ENCODE results near the gene TACSTD2.

TACSTD2 gene

DNA sequence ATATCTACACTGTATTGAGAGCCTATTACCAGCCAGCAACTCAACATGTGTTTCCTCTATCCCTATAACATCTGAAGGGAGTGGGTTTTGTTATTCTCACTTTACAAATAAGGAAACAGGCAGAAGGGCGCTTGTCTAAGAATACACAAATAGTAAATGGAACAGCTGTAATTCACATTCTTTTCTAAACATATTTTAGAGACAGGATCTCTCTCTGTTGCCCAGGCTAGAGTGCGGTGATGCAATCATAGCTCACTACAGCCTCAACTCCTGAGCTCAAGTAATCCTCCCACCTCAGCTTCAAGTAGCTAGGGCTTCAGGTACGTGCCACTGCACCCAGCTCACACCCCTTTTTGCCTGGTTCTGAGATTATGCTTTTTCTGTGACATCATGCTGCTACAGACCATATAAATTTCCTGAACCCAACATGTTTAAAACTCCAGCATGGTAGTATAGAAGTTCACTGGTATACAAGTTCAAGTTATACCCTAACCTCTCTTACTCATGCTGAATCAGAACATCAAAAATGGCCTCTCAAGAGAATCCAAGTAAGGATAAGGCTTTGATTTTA lies 8.6 kb upstream of the TACSTD2 start:
- no peak for TF ChIP-seq POLR2AphosphoS5 (IDR thresholded peaks at IDR 0.05; ENCODE audit: low read depth, low read length)
- no peak for TF ChIP-seq FOXP2 (optimal IDR thresholded peaks at IDR 0.05; ENCODE audit: borderline replicate concordance, extremely low read depth, extremely low read length, insufficient read depth)
- TF ChIP-seq REST (IDR thresholded peaks at IDR 0.05; ENCODE audit: insufficient read depth in 1 of 2, low read depth in 2 of 2, low read length in 2 of 2): no peak
- TF ChIP-seq SIN3A (IDR thresholded peaks at IDR 0.05; ENCODE audit: borderline replicate concordance, insufficient read depth, low read length): no peak
- no peak for TF ChIP-seq TAF1 (IDR thresholded peaks at IDR 0.05; ENCODE audit: borderline replicate concordance, insufficient read depth, low read length)

DNA sequence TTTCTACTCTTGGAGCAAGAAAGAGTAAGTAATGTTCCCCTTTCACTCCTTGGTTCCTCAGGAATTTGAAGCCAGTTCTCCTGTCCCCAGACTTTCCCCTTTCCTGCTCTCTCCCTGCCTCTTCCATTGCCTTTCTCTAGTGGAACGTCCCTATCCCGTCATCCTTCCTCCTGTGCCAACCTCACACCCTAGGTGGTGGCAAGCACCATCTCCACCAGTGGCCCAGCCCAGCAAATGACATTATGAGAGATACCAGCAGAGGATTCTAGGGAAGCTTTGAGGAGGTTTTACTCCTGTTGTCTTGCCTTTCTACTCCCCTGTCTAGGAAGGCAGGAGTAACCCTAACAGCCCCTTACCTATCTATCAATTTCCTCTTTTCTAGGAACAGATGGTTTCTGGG lies 8.1 kb upstream of the TACSTD2 start:
- TF ChIP-seq SIN3A (IDR thresholded peaks at IDR 0.05; ENCODE audit: borderline replicate concordance, insufficient read depth, low read length): no peak
- no peak for TF ChIP-seq TAF1 (IDR thresholded peaks at IDR 0.05; ENCODE audit: borderline replicate concordance, insufficient read depth, low read length)
- no peak for TF ChIP-seq FOXP2 (optimal IDR thresholded peaks at IDR 0.05; ENCODE audit: borderline replicate concordance, extremely low read depth, extremely low read length, insufficient read depth)
- no peak for TF ChIP-seq POLR2AphosphoS5 (IDR thresholded peaks at IDR 0.05; ENCODE audit: low read depth, low read length)
- TF ChIP-seq REST (IDR thresholded peaks at IDR 0.05; ENCODE audit: insufficient read depth in 1 of 2, low read depth in 2 of 2, low read length in 2 of 2): no peak

DNA sequence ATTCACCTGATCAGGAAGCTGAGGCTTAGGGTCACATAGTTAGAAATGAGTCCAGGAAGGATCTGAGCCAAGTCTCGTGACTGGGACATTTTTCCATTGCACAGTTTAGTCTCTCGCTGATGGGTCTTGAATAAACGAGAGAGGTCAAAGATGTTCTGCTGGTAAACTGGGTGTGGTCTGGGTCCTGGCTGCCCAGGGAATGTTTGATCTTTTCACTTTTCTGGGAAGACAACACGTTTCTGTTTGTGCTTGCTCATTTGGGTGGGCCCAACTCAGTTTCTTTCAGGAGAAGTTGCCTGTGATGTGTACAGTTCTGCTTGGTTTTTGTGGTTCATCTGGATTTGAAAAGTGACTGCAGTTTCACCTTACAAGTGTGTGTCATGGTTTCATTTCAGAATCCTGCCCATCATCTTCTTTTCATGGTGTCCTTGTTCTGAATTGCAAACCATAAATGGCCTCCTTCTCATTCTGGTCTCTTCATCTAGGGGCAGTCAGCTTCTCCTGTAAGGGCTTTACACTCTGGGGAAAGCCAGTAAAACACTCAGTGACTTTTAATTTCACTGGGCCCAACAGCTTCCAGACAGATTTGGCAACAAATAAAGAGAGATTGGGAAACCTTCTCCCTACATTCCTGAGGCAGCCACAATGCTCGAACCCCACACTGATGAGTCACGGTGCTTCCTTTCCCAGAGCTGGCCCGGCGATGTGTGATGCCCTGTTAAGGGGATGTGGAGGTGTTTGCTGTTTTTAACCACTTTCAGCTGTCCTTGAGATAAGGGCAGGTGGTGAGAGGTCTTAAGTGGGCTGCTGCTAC lies 7.2 kb upstream of the TACSTD2 start:
- no peak for TF ChIP-seq REST (IDR thresholded peaks at IDR 0.05; ENCODE audit: insufficient read depth in 1 of 2, low read depth in 2 of 2, low read length in 2 of 2)
- TF ChIP-seq TAF1 (IDR thresholded peaks at IDR 0.05; ENCODE audit: borderline replicate concordance, insufficient read depth, low read length): no peak
- no peak for TF ChIP-seq SIN3A (IDR thresholded peaks at IDR 0.05; ENCODE audit: borderline replicate concordance, insufficient read depth, low read length)
- no peak for TF ChIP-seq POLR2AphosphoS5 (IDR thresholded peaks at IDR 0.05; ENCODE audit: low read depth, low read length)
- no peak for TF ChIP-seq FOXP2 (optimal IDR thresholded peaks at IDR 0.05; ENCODE audit: borderline replicate concordance, extremely low read depth, extremely low read length, insufficient read depth)

- TF ChIP-seq REST (IDR thresholded peaks at IDR 0.05; ENCODE audit: insufficient read depth in 1 of 2, low read depth in 2 of 2, low read length in 2 of 2) (no peak), TAF1 (IDR thresholded peaks at IDR 0.05; ENCODE audit: borderline replicate concordance, insufficient read depth, low read length) (no peak), FOXP2 (optimal IDR thresholded peaks at IDR 0.05; ENCODE audit: borderline replicate concordance, extremely low read depth, extremely low read length, insufficient read depth) (no peak), SIN3A (IDR thresholded peaks at IDR 0.05; ENCODE audit: borderline replicate concordance, insufficient read depth, low read length) (no peak), POLR2AphosphoS5 (IDR thresholded peaks at IDR 0.05; ENCODE audit: low read depth, low read length) (no peak)
These were observed 6.4 kb upstream of the TACSTD2 start for GRCh38 chr1:58583496-58583895.

Measured in PFSK-1 (cell line).